NCI-H1048 (cell line): Measurements from ENCODE around the gene CDSN.

Experiments used
- DNase-seq: peaks from one replicate; lab custom pipeline; 2025; lab: John Stamatoyannopoulos, UW

The CDSN gene

DNA sequence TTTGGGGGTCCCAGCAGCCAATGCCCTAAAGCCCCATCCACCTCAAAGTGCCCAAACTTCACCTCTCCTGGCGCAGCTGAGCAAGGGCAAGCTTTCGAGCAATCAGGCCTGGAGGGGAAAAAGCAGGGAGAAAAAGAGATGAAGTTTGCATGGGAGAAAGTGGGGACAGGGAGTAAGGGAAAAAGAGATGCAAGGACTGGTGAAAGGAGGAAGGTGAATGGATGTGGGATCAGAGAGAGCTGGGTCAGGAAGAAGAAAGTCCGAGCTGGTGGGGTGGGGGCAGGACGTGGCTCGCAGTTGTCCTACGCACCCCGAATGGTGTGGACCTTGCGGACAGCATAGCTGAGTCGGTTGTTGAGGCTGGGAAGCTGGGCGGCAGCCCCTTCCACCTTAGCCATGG lies 25.1 kb upstream of the CDSN start:
- no peak for DNase-seq

DNA sequence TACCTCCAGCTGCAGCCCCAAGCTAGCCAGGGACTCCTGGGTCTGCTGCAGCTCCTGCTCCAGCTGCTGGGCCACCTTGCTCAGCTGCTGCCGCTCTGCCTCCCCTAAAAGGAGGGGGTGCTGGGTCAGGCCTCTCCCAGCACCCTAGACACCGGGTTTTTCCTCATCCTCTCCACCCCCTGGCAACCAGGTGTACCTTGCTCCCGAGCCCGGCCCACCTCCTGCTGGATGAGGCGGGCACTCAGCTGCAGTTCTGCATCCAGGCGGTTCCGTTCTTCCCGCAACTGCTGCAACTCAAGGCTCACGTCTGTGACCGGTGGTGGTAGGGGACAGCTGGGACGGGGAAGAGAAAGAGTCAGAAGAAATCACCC lies 24.7 kb upstream of the CDSN start:
- no peak for DNase-seq

DNA sequence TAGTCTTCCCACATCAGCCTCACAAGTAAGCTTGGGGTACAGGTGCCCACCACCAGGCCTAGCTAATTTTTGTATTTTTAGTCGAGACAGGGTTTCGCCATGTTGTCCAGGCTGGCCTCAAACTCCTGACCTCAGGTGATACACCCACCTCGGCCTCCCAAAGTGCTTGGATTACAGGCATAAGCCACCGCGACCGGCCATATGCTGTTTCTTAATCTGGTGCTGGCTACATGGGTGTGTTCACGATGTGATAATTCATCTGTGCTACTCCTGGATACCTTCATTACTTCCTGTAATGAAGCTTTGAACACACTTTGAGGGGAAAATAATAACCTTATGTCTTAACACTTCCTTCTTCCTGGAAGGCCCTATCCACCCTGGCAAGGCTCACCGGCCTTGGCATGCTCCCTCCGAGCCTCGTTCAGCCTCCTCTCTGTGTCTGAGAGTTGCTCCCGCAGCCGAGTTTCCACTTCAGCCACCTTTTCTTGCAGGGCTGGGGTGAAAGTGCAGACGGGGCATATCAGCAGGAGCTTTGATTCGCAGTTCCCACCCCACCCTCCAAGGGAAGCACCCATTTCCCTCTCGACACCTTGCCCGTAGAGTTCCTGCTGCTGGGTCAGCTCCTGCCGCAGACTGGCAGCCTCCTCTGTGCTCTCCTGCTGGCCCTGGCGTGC lies 24.2 kb upstream of the CDSN start:
- no peak for DNase-seq

DNA sequence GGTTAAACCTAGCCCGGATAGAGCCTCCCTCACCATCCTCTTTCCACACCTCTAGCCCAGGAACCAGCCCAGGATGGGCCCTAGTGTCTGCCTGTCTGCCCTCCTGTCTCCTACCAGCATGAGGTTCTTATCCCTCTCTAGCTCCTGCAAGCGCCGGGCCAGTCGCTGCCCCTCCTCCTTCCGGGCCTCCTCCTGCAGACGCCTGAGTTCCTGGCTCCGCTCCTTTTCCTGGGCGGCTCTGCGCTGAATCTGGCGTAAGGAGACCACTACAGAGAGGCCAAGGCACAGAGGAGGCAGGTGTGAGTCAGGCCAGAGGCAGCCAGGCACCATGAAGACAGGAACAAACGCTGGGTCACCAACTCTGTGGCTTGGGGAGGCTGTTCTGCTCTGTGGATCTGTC lies 22.9 kb upstream of the CDSN start:
- DNase-seq = no peak

DNA sequence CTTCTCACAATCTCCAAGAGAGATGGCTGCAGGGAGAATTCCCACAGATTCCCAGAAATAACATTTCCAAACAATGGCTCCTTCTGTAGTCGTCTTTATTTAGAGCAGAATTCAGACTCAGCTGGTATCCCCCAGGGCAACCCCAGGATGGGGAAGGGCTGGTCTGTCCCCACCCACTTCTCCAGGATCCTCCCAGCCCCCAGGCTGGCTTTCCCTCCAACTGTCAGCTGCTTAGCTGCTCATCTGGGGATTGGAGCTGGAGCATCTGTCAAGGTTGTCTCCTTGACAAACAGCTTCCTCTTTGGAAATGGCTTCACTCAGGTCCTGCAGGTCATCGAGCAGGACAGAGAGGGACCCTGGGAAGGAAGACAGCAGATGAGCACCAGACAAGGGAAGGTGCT lies 22.1 kb upstream of the CDSN start:
- DNase-seq = no peak

DNA sequence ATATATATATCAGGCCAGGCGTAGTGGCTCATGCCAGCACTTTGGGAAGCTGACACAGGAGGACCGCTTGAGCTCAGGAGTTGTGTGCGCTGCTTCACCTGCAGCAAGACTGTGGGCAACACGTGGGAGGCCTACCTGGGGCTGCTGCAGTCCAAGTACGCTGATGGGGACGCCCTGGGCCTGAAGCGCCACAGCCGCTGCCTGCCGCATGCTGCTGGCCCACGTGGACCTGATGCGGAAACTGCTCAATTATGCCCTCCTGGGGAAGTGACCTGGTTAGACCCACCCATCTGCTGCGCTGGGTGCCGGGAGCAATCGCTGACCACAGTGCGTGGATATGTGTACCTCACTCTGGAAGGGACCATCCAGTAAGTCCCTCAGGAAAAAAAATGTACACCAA lies 20.4 kb upstream of the CDSN start:
- no peak for DNase-seq

DNA sequence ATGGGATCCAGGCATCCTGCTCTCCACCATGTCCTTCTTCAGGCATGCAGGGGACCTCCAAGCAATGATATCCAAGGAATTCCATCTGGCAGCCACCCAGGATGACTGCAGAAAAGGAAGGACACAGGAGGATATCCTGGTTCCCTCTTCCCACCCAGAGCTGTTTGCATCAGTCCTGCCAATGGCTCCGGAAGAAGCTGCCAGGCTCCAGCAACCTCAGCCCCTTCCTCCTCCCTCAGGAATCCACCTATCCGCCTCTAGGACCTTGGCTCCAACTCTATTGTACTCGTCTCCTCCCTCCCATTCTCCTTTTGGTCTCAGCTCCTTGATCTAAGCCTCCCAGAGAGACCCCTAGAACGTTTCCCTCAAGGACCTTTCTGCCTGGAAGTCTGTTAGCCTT lies 19.4 kb upstream of the CDSN start:
- DNase-seq = no peak

DNA sequence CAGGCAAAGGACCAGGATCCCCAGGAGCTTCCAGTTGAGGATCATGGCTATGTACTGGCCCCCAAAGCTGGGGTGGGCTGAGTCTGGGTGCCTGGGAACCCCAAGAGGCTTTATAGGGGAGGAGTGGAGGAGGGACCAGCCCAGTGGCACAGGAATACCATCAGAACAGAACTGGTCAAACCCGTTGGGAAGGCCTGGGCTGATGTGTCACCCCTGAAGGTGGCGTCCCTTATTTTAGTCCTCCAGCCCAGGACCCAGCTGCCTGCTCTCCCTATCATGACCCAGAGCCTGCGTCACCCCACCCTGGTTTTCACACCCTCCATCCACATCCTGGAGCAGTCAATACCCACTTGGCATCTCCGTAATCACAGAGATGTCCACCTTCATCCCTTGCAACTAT lies 18.7 kb upstream of the CDSN start, which contains the start of gene PSORS1C2:
Gene PSORS1C2 (minus strand): TSS at position 85 of the 400 bp plus-strand sequence. CDS start 40 bp downstream, at position 45.
- no peak for DNase-seq

DNA sequence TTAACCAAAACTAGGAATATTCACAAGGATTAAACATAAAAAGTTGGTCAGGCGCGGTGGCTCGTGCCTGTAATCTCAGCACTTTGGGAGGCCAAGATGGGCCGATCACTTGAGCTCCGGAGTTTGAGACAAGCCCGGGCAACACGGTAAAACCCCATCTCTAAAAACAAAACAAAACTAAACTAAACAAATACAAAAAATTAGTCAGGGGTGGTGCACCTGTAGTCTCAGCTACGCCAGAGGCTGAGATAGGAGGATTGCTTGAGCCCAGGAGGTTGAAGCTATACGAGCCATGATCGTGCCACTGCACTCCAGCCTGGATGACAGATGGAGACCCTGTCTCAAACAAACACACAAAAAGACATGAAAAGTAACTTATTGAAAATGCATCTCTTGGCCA lies 15.5 kb upstream of the CDSN start:
- DNase-seq = no peak

DNA sequence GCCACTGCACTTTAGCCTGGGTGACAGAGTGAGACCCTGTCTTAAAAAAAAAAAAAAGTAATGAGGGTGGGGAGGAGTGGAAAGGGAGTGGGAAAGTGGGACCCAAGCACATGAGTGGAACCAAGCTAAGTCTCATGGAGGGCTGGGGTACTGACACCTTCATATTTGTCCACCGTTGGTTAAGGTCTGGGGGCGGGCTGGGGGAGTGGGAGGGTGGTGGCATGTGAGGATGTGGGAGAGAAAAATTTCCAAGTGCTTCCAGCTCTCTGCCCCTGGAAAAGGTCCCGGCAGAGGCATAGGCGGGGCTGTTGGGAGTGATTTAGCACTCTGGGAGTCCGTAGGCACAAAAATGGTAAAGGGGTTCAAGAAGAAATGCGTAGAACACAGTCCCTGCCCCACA lies 12.6 kb upstream of the CDSN start:
- DNase-seq = no peak

DNA sequence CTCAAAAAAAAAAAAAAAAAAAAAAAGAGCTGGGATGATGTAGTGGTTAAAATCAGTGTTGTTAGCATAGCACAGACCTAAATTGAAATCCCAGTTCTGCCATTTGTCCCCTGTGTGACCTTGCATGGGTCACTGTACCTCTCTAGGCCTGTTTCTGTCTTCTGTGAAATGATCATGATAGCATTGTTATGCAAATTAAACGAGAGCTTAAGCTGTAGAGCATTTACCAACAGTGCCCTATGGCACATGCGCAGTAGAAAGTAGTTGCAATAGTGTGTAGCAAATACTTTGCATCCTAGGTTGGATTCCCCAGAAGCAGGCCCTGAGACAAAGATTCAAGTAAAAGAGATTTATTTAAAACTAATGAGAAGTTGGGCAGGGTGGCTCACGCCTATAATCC lies 11.3 kb upstream of the CDSN start:
- DNase-seq = no peak

DNA sequence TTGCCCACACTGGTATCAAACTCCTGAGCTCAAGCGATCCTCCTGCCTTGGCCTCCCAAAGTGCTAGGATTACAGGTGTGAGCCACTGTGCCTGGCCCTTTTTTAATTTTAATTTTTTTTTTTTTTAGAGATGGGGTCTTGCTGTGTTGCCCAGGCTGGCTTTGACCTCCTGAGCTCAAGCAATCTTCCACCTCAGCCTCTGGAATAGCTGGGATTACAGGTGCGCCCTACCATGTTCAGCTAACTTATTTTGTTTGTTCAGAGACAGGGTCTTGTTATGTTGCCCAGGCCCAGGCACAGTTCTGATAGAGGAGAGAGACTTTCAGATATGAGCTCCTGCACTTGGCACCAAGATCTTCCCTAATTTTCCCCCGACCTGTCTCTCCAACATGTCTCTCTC lies 10.5 kb upstream of the CDSN start:
- DNase-seq = no peak

DNA sequence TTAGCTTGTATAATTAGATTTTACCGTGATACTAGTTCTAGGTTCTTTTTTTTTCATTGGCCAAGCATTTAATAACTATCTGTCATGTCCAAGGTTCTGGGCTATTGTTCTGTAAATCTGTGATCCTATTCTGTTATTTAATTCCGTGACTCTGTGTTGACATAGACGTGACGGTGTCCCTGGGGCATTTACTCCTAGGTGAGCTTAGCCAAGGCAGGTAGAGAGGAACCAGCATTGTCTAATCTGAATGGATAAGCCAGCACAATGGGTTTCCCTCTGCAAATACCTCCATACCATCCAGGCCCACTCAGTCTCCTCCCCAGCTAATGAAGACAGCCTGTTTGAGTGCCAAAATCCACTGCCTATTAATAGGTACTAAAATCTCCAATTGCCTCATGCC lies 8.9 kb upstream of the CDSN start:
- no peak for DNase-seq

DNA sequence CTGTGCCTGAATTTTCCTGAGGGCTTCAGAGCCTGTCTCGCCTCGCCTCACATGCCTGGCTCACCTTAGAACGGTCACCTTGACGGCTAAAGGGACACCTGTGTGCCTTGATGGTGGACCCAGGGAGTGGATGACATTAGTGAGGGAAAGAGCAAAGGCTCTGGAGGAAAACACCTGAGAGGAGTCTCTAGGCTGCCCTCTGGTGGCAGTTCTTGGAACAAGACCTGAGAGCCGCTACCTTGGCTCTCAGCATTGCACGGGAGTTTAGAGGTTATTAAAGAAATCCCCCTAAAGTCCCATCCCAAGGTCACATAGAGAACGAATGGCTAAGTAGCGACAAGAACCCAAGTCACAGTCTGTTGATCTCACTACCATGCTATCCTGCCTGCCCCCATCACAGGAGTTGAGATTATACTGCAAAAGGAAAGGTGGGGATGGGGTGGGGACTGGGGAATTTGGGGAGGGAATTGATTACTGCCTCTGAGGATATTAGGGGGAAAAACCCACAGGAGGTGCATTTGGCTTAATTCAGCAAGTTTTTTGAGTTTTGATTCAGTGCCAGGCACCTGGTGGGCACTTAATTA lies 7.9 kb upstream of the CDSN start:
- no peak for DNase-seq

DNA sequence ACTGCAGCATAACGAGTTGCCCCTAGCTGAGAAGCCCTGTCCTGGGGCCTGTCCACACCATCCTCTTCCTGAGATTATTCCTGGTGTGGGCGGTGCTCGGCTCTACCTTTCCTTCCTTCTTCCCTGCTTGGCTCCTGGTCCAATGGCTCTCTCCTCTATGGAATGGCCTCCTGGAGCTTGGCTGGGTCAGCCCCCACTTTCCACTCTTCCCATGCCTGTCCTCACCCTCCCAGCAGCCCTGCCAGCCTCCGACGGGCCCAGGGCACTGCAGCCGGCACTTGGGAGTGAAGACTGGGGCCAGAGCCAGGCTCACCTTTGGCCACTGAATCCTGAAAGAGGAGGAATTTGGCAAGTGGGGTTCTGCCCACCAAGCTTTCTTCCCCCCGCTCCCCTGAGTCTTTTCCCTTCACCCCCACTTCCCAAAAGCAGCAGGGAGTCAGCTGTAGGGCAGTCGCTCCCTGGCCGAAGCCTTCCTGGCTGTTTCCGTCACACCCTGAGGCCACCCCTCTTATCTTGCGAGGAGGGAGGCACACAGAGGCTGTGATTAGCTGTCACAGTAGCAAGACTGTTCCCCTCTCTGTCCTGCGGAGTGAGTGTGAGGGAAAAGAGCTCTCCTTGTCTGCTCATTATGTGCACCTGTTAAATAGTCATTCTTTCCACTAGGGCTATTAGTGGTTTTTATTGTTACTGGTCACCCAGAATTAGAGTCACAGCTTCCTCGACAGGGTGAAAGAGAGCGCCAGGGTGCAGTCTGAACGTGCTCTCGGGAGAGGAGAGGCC lies 6.3 kb upstream of the CDSN start:
- DNase-seq = no peak

DNA sequence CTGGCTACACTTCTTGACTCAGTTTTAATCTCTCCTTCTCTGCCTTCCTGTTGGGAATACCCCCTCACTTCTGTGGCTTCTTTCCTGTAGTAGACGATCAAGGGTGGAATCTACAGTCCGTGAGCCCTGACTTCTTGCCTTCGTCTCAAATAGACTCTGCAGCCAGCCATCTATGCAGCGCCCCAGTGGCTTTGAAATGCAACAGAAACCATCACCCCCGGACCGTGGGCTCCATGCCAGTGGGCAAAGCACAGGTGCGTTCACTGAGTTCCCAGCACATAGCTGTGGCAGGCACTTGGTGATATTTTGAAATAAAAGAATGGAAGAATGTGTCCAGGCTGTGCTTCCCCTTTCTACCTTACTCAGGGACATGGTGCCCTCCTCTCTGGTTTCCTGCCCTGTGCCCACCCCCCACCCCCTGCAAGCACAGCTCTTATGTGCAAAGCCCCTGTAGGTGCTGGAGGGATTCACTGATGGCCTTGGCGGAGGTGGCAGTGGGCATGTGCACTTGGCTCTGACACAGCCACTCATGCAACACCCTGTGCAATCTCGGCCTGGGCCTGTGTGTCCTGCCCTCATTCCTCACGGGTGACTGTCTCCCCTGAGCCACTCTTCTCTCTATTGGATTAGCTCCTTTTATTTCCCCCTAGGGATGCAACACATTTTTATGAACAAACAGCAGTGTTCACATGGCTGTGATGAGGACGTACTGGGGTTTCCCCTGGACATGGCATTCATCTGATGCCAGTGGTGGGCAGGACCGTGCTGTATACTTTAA lies 5.5 kb upstream of the CDSN start:
- DNase-seq = no peak

DNA sequence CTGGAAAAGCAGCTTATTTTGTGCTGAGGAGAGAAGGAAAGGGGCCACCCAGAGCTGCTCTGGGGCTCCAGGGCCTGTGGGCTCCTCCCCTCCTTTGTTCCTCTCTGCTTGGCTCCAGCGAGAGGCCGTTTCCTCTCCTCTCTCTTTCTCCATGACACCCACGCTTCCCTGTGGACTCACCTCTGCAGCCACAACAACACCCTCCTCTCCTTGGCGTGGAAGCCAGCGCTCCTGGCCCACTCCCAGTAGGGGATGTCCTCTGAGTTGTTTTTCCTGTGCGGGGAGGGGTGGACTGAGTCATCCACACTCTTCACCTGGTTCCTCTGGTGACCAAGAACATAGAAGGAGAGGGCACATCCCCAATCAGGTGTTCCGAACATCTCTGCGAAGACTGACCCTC lies 4.9 kb upstream of the CDSN start:
- no peak for DNase-seq

DNA sequence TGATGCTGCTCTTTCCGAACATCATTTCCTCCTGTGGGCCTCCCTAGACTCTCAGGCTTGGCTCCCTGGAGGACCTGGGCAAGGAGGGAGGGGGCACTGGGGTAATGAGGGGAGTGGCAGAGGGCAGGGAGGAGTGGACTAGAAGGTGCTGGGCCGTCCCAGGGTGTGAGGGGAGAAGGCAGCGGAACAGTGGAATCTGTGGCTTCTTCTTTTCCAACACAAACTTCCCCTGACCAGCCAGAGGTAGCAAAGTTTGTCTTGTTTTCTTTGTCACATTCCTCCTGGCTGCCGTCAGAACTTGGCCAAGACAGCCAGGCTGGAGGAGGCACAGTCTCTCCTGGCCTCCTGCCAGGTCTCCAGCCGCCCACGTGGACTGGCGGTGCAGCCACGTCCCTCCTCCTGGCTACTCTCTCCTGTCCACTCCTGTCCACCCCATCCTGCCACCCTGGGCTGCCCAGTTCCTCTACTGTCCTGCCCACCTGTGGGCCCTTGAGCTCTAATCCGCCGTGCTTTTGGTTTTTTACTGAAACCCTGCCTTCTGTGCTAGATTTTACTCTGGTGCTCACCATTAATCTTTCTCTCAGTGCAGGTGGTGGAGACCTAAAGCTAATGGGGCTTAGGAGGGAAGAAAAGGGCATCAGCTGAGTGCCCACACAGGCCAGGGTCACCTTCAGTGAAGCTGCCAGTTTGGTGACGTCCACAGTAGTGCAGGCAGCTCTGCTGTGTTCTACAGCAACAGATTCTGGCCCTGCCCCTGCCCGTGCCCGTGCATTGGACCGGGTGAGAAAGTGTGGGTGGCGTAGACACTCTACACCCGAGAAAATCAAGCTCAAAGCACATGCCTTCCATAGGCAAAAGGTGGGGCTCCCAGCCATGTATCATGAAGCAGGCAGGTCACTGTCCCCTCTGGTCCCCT lies 2.8 kb upstream of the CDSN start:
- no peak for DNase-seq

DNA sequence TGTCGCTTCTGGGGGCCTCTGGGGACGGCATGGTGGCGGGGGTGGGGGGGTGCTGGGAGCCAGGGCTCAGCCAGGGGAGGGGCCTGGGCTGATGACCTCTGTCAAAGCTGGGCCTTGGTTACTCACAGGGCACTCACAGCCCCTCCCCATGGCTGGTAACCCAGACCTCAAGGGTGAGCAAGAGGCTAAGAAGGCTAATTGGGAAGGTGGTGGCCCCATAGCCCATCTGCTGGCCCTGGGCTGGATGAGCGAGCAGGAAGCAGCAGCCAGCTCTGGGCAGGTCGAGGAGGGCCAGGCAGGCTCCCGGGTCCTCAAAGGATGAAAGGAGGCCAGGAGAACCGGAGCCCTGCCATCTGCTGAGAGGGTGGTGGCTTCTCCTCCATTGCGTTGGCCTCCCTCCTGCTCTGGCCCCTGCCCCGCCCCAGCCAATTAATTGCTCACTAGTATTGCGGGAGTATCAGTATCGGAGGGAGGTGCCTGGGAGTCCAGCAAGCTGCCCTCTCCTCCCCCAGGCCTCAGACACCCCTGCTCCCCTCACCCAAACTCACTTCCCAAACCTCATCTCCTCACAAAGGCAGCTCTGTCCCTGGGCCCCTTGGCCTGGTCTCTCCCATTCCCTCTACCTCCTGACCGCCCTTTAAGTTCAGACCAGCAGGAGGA lies 1.0 kb upstream of the CDSN start:
- DNase-seq = no peak

DNA sequence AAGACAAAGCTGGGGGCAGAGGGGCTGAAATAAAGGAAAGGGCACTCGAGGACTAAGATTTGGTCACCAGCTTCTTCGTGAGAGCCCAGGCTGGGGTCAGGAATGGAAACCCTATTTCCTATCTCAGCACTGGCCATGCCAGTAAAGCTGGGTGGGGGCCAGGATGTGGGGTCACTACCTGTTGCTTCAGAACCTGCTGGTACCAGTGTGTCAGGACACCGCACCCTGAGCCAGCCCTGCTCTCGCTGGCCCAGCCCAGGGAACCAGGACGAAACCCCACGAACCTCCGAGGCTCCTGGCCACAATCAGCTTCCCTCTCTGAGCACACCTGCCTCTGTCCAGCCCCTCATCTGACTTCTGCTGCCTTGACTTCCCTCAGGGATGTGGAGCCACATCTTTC lies 2.1 kb downstream of the CDSN start:
- DNase-seq = no peak
